T follicular helper cell (primary cell): ENCODE measurements around the gene LYZ.
"Not testable (repeated sequence)": the region's sequence is repeated elsewhere in the genome, so short reads cannot be mapped to it uniquely, and the experiment has no call there.

ENCODE experiments used
- DNase-seq: peaks from one replicate; pipeline ENCODE4 v3.0.0-alpha.2; 2020; ENCODE audit warnings: low read depth
- total RNA-seq, 2 experiments: gene quantifications; one replicate each; lab custom pipeline; 2026; lab: John Stamatoyannopoulos, UW

Gene LYZ
- total RNA-seq: 0 to 0.24 reads per million in 2 experiments

- DNase-seq: no peak
These were observed at the start of gene LYZ for GRCh38 chr12:69348162-69348938. Gene LYZ, plus strand, starts transcription at chr12:69348381. Its CDS starts 28 bp downstream, at chr12:69348409.

DNA sequence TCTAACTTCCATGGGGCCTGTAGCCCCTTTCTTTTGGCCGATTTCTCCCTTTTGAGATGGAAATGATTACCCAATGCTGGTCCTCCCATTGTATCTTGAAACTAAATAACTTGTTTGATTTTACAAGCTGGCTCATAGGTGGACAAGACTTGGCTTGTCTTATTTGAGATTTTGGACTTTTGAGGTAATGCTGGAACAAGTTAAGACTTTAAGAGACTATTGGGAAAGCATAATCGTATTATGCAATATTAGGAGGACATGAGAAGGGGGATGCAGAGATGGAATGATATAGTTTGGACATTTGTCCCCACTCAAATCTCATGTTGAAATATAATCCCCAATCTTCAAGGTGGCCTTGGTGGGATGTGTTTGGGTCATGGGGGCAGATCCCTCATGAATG, 49.2 kb upstream of the LYZ start:
- DNase-seq: no peak

GRCh38 chr12:69304284-69304683, 43.9 kb upstream of the LYZ start:
- DNase-seq: no peak

DNA sequence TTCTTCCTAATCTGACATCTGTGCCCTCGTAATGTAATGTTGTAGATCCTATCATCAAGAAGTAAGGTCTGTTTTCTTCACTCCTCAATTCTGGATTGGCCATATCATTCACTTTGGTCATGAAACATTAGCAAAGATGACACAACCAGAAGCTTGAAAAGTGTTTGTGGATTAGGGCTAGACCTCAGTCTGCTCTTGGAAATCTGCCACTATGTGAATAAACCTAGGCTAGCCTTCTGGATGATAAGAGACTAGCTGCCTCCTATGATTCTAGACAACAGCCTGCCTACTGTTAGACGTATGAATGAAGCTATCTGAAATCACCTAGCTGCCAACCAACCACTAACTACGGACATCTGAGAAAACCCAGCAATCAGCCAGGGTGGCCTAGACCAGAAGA, 38.7 kb upstream of the LYZ start:
- DNase-seq: no peak

DNA sequence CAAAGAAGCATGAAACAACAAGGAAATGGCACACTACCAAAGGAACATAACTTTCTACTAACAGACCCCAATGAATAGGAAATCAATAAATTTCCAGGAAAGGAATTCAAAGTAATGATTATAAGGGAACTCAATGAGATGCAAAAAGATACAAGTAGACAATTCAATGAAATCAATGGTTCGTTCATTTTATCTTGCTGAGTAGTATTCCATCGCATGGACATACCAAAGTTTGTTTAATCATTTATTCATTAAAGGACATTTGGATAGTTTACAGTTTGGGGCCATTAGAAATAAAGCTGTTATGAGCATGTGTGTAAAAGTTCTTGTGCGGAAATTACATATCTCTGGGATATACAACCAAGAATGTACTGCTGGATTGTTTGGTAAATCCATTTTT, 35.0 kb upstream of the LYZ start:
- DNase-seq: no peak

- not testable (repeated sequence) for DNase-seq
These were observed 31.4 kb upstream of the LYZ start for GRCh38 chr12:69316784-69317183.

DNA sequence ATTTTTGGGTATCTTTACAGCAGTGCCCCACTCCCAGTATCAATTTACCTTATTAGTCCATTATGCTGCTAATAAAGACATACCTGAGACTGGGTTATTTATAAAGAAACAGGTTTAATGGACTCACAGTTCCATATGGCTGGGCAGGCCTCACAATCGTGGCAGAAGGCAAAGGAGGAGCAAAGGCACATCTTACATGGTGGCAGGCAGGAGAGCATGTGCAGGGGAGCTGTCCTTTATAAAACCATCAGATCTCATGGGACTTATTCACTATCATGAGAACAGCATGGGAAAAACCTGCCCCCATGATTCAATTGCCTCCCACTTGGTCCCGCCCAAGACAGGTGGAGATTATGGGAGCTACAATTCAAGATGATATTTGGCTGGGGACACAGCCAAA, 30.9 kb upstream of the LYZ start:
- not testable (repeated sequence) for DNase-seq

DNA sequence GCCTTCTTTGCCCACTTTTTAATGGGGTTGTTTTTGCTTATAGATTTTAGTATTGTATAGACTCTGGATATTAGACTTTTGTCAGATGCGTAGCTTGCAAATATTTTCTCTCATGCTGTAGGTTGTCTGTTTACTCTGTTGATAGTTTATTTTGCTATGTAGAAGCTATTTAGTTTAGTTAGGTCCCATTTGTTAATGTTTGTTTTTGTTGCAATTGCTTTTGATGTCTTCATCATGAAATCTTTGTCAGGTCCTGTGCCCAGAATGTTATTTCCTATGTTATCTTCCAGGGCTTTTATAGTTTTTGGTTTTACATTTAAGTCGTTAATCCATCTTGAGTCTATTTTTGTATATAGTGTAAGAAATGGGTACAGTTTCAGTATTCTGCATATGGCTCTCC, 30.0 kb upstream of the LYZ start:
- no peak for DNase-seq

- no peak for DNase-seq
These were observed 26.8 kb upstream of the LYZ start for GRCh38 chr12:69321351-69321750.

- no peak for DNase-seq
These were observed 23.2 kb upstream of the LYZ start for GRCh38 chr12:69324797-69325466.

DNA sequence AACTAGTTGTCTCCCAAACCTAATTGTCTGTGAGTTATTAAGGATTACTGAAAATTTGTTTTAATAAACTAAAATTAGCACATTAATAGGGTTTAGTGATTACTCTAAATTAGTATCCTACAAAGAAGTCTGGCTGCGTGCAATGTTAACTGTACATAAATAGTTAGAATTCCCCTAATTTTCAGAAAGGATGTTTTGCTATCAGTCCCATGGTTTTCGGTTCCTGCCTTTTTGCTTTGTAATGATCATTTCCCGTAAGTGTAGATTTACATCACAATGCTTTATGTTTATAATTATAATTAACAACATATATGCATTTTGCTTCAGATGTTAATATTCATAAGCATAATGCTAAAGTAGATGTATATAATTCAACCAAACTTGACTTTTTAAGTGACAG, 19.8 kb upstream of the LYZ start:
- DNase-seq: no peak

DNA sequence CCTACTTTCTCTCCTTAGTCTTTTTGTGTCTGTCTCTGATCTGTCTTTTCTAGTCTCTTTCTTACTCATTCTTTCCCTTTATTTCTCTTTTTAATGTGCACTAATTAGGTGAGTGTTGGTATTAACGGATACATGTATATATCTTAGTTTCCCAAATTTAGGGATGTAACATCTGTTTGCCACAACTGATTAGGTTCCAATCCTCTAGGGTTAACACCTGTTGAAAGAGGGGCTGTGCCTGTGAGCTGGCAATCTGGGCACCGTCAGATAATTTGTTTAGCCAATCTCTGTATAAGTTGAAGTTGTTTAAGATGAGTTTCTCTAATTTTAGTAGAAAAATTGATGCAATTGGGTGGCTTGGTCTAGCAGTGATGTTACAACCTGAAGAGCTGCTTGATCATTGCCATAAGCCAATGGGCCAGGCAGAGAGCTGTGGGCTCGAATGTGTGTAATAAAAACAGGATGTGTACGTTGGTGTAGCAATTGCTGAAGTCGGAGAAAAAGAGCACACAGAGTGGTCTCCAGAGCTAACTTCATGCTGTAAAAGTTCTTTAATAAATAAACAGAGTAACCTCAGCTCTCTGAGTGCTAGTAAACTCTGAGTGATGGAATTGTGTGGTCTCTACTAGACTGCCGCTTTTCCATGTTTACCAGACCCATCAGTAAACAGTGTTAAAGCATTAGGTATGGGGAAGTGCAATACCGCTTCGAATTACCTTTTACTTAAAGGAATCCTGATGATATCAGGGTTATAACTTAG, 18.3 kb upstream of the LYZ start:
- DNase-seq: peak; percentile 20

- peak; percentile 37 for DNase-seq
These were observed 17.4 kb upstream of the LYZ start for GRCh38 chr12:69330475-69331473.

- DNase-seq: no peak
These were observed 16.7 kb upstream of the LYZ start for GRCh38 chr12:69331519-69331908.

DNA sequence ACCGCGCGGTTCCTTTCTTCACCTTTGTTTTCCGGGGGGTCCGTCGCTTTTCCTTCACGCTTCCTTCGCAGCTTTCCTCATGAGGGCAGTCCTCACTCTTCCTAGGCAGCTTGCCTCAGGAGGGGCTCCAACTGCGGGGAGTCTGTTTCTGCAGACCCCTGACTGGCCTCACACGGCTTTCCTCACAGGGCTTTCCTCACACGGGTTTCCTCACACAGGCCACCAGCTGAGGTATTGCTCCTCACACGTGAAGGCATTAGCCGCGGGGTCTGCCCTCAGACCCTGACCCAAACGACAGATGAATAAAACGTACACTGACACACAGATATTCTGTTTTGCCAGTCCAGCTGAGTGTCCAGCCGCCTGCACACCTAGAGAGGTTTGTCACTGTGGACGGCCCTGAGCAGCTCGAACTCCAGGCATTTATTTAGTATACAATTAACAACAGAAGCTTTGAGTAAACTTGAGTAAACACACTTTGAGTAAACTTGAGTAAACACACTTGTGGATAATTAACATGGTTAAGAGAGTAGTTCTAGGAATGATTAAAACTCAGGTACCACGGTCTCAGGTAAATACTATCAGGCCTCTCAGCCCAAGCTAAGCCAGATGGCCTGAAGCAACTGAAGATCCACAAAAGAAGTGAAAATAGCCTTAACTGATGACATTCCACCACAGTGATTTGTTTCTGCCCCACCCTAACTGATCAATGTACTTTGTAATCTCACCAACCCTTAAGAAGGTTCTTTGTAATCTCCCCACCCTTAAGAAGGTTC, 16.1 kb upstream of the LYZ start:
- no peak for DNase-seq

GRCh38 chr12:69332815-69333358, 15.3 kb upstream of the LYZ start:
- no peak for DNase-seq

- DNase-seq: no peak
These were observed 14.0 kb upstream of the LYZ start for GRCh38 chr12:69334158-69334557.

GRCh38 chr12:69337311-69338090, 10.7 kb upstream of the LYZ start:
- DNase-seq: no peak

- no peak for DNase-seq
These were observed 9.9 kb upstream of the LYZ start for GRCh38 chr12:69338120-69338859.
